Osteoblast (primary cell): ENCODE data around the gene KCNK4. TPM values are rescaled to one million over a fixed set of nuclear protein-coding genes. Genes with fewer than 3 reads are reported as not detected.

Source experiments
- DNase-seq: peaks from one replicate; pipeline ENCODE4 v3.0.0; 2011; ENCODE audit warnings: low spot score, mixed read lengths; ENCODE audit not compliant: insufficient read length; ENCODE audit errors: missing footprints
- H2AFZ ChIP-seq: 2 replicates; pipeline ENCODE4 v1.6.0; 2011; ENCODE audit warnings: mild to moderate bottlenecking, low read length
- H3K27ac ChIP-seq: 2 replicates; pipeline ENCODE4 v1.5.1; 2011; ENCODE audit warnings: mild to moderate bottlenecking, low read depth, low read length, moderate library complexity
- H3K27me3 ChIP-seq: 2 replicates; pipeline ENCODE4 v1.6.0; 2012; ENCODE audit warnings: mild to moderate bottlenecking, control low read depth, inconsistent platforms, low read length, moderate library complexity; ENCODE audit not compliant: insufficient read depth
- H3K36me3 ChIP-seq: 2 replicates; pipeline ENCODE4 v1.5.1; 2011; ENCODE audit warnings: mild to moderate bottlenecking, low read length, control low read depth, moderate library complexity; ENCODE audit not compliant: insufficient read depth
- H3K4me1 ChIP-seq: 2 replicates; pipeline ENCODE4 v1.5.1; 2011; ENCODE audit warnings: mild to moderate bottlenecking, low read length, control low read depth, moderate library complexity; ENCODE audit not compliant: insufficient read depth
- H3K4me2 ChIP-seq: 2 replicates; pipeline ENCODE4 v1.6.0; 2011; ENCODE audit warnings: mild to moderate bottlenecking, low read length; ENCODE audit not compliant: insufficient read depth
- H3K4me3 ChIP-seq: fragments of 200-600 bp; sonication (generic); 3 replicates; pipeline ENCODE4 v1.5.1; 2012; ENCODE audit warnings: mild to moderate bottlenecking, low read length, inconsistent platforms; ENCODE audit not compliant: insufficient read depth
- H3K79me2 ChIP-seq: 2 replicates; pipeline ENCODE4 v1.6.0; 2012; ENCODE audit warnings: mild to moderate bottlenecking, low read length, control low read depth, inconsistent platforms; ENCODE audit not compliant: insufficient read depth
- H3K9me3 ChIP-seq: 2 replicates; pipeline ENCODE4 v1.5.1; 2011; ENCODE audit warnings: low read depth, low read length, control low read depth
- H4K20me1 ChIP-seq: 2 replicates; pipeline ENCODE4 v1.6.0; 2012; ENCODE audit warnings: mild to moderate bottlenecking, low read length, control low read depth; ENCODE audit not compliant: insufficient read depth
- CTCF ChIP-seq: IDR thresholded peaks from 2 replicates; pipeline ENCODE4 v1.5.1; 2011; ENCODE audit warnings: mild to moderate bottlenecking, low read depth, low read length, moderate library complexity; ENCODE audit errors: extremely low read depth
- total RNA-seq: library from RNA; depleted of rRNA; stranded (reverse); fragments of >200 nt; gene quantifications from 2 replicates; pipeline ENCODE4 v1.2.3, GENCODE V29; 2012

Gene KCNK4
- total RNA-seq, 1 donor, result 0.36 TPM

GRCh38 chr11:64246871-64247728, 44.0 kb upstream of the KCNK4 start, which contains the start of gene PPP1R14B:
Gene PPP1R14B (minus strand): TSS chr11:64246943. CDS start chr11:64246673, 270 bp downstream.
- Histone ChIP-seq H4K20me1 (peaks cover 8% of the 10 kb centered on the region), H3K4me1 (peaks cover 29% of the 10 kb centered on the region), H2AFZ (peak within 1 kb of the TSS; percentile 75), H3K4me2 (peak within 1 kb of the TSS; percentile 93), H3K9me3 (no peaks in the 10 kb centered on the region), H3K27ac (peak within 1 kb of the TSS; percentile 85), H3K36me3 (peaks cover 15% of the 10 kb centered on the region), H3K4me3 (peak within 1 kb of the TSS; percentile 97), H3K79me2 (peaks cover 42% of the 10 kb centered on the region), H3K27me3 (no peaks in the 10 kb centered on the region)
- TF ChIP-seq CTCF, result no peak
- peak; percentile 100 for DNase-seq

- Histone ChIP-seq H3K4me3 (peak overlapping the region; percentile 76), H3K27ac (no peak overlapping the region), H3K79me2 (peaks cover 42% of the 10 kb centered on the region), H3K4me2 (peak overlapping the region; percentile 93), H4K20me1 (peaks cover 8% of the 10 kb centered on the region), H3K36me3 (peaks cover 14% of the 10 kb centered on the region), H3K4me1 (peaks cover 21% of the 10 kb centered on the region), H3K27me3 (no peaks in the 10 kb centered on the region), H3K9me3 (no peaks in the 10 kb centered on the region), H2AFZ (peak overlapping the region; percentile 75)
- TF ChIP-seq CTCF, result no peak
- DNase-seq, result no peak
These were observed 43.2 kb upstream of the KCNK4 start for GRCh38 chr11:64247729-64248531.

GRCh38 chr11:64248578-64248977, 42.5 kb upstream of the KCNK4 start:
- no peak overlapping the region for H3K4me3 ChIP-seq
- H3K79me2 ChIP-seq, result peaks cover 42% of the 10 kb centered on the region
- TF ChIP-seq CTCF, result no peak
- peaks cover 8% of the 10 kb centered on the region for H3K36me3 ChIP-seq
- H3K27ac ChIP-seq, result no peak overlapping the region
- no peaks in the 10 kb centered on the region for H3K27me3 ChIP-seq
- no peaks in the 10 kb centered on the region for H3K9me3 ChIP-seq
- no peak overlapping the region for H3K4me2 ChIP-seq
- peaks cover 22% of the 10 kb centered on the region for H3K4me1 ChIP-seq
- no peak overlapping the region for H2AFZ ChIP-seq
- no peak for DNase-seq
- H4K20me1 ChIP-seq, result peaks cover 5% of the 10 kb centered on the region

GRCh38 chr11:64249038-64249437, 42.1 kb upstream of the KCNK4 start:
- H3K4me3 ChIP-seq, result no peak overlapping the region
- no peaks in the 10 kb centered on the region for H3K27me3 ChIP-seq
- H3K79me2 ChIP-seq, result peaks cover 43% of the 10 kb centered on the region
- peaks cover 20% of the 10 kb centered on the region for H3K4me1 ChIP-seq
- H3K36me3 ChIP-seq, result peaks cover 3% of the 10 kb centered on the region
- peaks cover 5% of the 10 kb centered on the region for H4K20me1 ChIP-seq
- no peak for DNase-seq
- no peak for TF ChIP-seq CTCF
- no peak overlapping the region for H2AFZ ChIP-seq
- no peak overlapping the region for H3K27ac ChIP-seq
- no peaks in the 10 kb centered on the region for H3K9me3 ChIP-seq
- no peak overlapping the region for H3K4me2 ChIP-seq
